ENCODE results near the gene ARFIP1.
"Not testable (repeated sequence)": the region's sequence is repeated elsewhere in the genome, so short reads cannot be mapped to it uniquely, and the experiment has no call there.

ARFIP1 gene

DNA sequence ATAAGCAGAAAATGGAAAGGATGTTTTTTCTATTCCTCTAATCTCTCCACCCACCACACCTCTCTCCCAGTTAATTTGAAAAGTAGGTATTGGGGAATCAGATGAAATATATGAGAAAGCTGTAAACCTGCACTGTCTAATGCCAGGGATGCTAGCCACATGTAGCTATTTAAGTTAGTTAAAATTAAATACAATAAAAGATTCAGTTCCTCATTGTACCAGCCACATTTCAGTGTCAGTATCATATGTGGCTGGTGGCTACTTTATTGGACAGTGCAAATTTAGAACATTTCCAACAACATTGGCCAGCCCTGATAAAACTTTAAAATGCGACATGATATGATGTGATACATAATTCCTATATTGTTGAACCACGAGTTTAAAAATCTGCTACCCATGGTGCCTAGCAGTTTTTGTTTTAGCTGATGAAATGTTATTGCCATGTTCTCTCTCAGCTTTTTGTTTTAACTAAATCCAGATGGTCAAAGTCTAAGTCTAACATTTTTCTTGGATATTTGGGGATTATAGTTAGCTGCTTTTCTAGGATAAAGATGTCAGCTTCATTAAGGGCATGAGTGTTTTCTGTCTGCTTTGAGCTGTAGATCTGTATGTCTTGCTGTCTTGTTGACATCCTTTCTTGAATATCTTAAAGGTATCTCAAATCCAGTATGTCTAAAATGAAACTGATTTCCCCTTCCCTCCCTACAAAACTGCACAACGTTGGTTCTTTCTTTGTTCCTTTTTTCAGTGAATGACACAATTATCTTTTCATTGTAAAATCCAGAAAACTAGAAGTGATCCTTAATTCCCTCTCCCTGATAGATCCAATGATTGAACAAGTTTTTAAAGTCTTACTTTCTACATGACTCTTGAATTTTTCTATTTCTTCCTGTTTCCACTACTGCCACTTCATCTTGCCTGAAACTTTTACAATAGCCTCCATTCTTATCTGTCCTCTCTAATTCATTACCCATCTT lies 6.2 kb downstream of the ARFIP1 start:
- DNase-seq (ENCODE audit: extremely low read depth in 1 of 2, low read depth in 1 of 2): no peak

DNA sequence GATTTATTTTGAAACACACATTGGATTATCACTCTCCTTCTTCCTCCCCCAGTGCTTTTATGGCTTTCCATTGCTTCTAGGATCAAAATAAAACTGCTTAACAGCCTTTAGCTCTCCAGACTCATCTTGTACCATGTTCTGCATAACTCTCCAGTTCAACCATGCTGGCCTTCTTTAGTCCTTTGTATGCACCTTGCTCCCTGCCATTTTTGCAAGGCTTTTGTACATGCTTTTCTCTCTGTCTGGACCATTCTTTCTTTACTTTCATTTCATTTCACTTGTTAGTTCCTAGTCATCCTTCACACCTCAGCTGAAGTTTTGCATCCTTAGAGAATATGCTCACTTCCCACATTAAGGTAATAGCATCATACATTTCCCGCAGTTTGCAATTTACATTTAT lies 6.9 kb downstream of the ARFIP1 start:
- DNase-seq (ENCODE audit: extremely low read depth in 1 of 2, low read depth in 1 of 2): no peak

DNA sequence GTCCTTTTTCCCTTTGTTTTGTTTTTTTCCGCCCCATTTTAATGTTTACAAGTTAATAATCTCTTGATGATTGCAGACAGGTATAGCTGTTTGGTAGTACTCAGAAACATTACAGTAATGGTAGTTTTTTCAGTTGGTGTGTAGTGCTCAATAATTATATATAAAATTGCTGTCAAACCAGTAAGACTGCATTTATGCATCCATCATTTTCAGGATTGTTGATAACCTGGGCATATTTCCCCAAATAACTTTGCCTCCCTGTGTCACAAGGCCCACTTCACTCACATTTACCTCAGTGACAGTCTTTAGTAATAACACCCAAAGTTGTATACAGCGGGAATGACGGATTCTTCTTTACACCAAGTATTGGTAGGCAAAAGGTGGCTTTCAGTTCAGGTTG lies 16.1 kb downstream of the ARFIP1 start:
- DNase-seq (ENCODE audit: extremely low read depth in 1 of 2, low read depth in 1 of 2): no peak

- no peak for DNase-seq (ENCODE audit: extremely low read depth in 1 of 2, low read depth in 1 of 2)
Observed at GRCh38 chr4:152803541-152803940, 23.8 kb downstream of the ARFIP1 start.

- no peak for DNase-seq (ENCODE audit: extremely low read depth in 1 of 2, low read depth in 1 of 2)
Observed at GRCh38 chr4:152805071-152805650, 25.4 kb downstream of the ARFIP1 start.

DNA sequence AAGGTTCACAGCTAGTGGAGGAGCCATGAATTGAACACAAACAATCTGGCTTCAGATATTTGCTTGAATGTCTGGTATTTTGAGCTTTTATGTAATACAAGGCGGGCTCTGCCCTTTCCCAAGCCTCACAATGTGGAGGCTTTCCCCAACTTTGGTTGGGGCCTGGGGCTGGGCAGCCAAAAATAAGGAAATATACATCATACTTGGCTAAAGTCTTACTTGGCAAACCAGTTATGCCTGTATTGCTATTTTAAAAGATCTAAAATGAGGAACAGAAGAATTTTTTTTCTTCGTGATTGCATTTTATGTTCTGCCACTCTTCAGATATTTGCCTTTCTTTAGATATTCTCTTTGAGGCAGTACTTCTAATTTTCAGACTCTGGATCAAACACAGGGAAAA lies 26.1 kb downstream of the ARFIP1 start:
- no peak for DNase-seq (ENCODE audit: extremely low read depth in 1 of 2, low read depth in 1 of 2)

GRCh38 chr4:152806501-152807125 lies 26.9 kb downstream of the ARFIP1 start:
- DNase-seq (ENCODE audit: extremely low read depth in 1 of 2, low read depth in 1 of 2): no peak

DNA sequence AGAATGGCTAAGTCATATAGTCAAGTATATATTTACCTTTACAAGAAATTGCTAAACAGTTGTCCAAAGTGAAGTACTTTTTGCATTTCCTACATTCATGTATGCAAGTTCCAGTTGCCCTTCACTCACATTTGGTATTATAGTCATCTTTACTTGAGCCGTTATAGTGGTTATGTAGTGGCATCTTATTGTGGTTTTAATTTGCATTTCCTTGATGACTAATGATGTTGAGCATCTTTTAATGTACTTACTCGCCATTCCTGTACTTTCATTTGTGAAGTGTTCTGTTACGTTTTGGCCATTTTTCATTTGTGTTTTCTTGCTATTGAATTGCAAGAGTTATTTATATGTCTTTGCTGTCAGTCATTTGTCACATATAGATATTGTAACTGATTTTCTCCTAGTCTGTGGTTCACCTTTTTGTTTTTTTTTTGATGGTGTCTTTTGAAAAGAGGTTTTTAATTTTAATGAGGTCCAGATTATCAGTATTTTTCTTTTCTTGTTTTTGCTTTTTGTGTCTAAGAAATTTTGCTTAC lies 27.6 kb downstream of the ARFIP1 start:
- DNase-seq (ENCODE audit: extremely low read depth in 1 of 2, low read depth in 1 of 2): no peak

GRCh38 chr4:152808670-152809069 lies 28.9 kb downstream of the ARFIP1 start:
- DNase-seq (ENCODE audit: extremely low read depth in 1 of 2, low read depth in 1 of 2): no peak

DNA sequence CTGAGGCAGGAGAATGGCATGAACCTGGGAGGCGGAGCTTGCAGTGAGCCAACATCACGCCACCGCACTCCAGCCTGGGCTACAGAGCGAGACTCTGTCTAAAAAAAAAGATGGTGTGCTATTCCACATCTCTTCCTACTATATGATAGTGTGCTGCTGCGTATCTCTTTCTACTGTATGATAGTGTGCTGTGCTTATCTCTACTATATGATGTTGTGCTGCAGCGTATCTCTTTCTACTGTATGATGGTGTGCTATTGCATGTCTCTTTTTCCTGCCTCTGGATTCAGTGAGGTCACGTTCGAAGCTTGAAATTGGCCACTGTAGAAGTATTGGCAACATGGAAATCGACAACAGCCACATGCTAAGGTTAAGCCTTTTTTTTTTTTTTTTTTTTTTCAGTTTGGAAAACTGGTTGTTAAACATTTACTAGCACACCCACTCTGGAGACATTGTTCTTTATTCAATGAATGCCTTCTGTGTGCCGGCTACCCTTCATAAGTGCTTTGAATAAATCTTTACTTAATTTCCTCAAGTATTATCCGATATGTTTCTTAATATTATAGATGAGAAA lies 31.0 kb downstream of the ARFIP1 start:
- no peak for DNase-seq (ENCODE audit: extremely low read depth in 1 of 2, low read depth in 1 of 2)

GRCh38 chr4:152815078-152815477 lies 35.3 kb downstream of the ARFIP1 start:
- DNase-seq (ENCODE audit: extremely low read depth in 1 of 2, low read depth in 1 of 2): no peak

- DNase-seq (ENCODE audit: extremely low read depth in 1 of 2, low read depth in 1 of 2): no peak
Observed at GRCh38 chr4:152817331-152817730, 37.6 kb downstream of the ARFIP1 start.

GRCh38 chr4:152819026-152819645 lies 39.4 kb downstream of the ARFIP1 start:
- DNase-seq (ENCODE audit: extremely low read depth in 1 of 2, low read depth in 1 of 2): no peak

DNA sequence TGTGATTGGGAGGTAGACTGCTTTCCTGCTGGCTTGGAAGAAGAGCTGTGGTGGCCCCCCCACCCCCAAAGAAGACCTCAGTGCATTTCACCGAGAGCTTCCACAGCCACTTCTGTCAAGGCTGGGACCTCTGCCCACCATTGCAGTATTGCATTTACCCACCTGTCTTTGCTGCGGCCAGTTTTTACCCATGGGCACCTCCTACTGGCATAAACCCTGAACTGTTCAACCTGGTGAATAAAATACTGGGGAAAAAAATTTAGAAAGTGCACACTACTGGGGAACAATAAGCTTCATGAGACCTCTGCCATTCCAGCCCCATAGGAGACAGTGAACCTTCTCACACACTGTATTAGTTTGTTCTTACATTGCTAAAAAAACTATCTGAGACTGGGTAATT lies 40.3 kb downstream of the ARFIP1 start:
- DNase-seq (ENCODE audit: extremely low read depth in 1 of 2, low read depth in 1 of 2): no peak

GRCh38 chr4:152822323-152822722 lies 42.6 kb downstream of the ARFIP1 start:
- DNase-seq (ENCODE audit: extremely low read depth in 1 of 2, low read depth in 1 of 2): no peak

DNA sequence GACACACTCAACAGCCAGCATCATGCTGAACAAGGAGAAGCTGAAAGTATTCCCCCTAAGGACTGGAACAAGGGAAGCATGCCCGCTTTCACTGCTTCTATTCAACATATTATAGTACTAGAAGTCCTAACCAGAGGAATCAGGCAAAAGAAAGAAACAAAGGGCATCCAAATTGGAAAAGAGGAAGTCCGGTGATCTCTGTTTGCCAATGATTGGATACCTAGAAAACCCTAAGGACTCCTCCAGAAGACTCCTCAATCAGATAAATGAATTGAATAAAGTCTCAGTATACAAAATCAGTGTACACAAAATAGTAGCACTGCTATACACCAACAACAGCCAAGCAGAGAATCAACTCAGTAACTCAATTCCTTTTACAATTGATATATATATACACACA lies 44.8 kb downstream of the ARFIP1 start:
- DNase-seq (ENCODE audit: extremely low read depth in 1 of 2, low read depth in 1 of 2): no peak

- DNase-seq (ENCODE audit: extremely low read depth in 1 of 2, low read depth in 1 of 2): no peak
Observed at GRCh38 chr4:152825336-152825735, 45.6 kb downstream of the ARFIP1 start.

GRCh38 chr4:152828122-152828521 lies 48.4 kb downstream of the ARFIP1 start:
- no peak for DNase-seq (ENCODE audit: extremely low read depth in 1 of 2, low read depth in 1 of 2)

DNA sequence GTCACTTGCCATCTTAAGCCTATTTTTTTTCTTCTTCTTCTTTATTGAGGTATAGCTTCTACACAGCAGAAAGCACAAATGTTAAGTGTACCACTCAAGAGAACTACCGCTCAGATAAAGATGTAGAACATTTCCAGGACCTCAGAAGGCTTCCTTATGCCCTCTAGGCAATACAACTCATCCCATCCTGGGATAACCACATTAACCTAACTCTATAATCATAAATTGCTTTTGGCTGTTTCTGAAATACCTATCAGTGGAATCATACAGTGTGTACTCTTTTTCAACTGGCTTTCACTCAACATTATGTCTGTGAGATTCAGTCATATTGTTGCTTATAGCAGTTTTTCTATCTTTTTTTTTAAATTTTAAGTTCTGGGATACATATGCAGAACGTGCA lies 51.7 kb downstream of the ARFIP1 start:
- DNase-seq (ENCODE audit: extremely low read depth in 1 of 2, low read depth in 1 of 2): no peak

- no peak for DNase-seq (ENCODE audit: extremely low read depth in 1 of 2, low read depth in 1 of 2)
Observed at GRCh38 chr4:152836936-152837335, 57.2 kb downstream of the ARFIP1 start.

DNA sequence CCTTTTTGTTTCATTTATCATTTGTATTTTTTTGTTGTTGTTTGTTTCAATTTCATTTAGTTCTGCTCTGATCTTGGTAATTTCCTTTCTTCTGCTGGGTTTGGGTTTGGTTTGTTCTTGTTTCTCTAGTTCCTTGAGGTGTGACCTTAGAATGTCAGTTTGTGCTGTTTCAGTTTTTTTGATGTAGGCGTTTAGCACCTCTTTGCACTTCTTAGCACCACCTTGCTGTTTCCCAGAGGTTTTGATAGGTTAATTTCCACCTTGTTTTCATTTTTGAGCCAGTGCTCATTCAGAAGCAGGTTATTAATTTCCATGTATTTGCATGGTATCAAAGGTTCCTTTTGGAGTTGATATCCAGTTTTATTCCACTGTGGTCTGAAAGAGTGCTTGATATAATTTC lies 60.0 kb downstream of the ARFIP1 start:
- not testable (repeated sequence) for DNase-seq (ENCODE audit: extremely low read depth in 1 of 2, low read depth in 1 of 2)
